GM18858 (cell line): Measurements from ENCODE around the gene SLC12A3.
"Not testable (repeated sequence)": the region's sequence is repeated elsewhere in the genome, so short reads cannot be mapped to it uniquely, and the experiment has no call there.

ENCODE experiments used
- ATAC-seq: cut with Tn5 transposase; IDR thresholded peaks from one replicate; pipeline ENCODE4 v1.9.1; 2021; ENCODE audit not compliant: unreplicated experiment

Gene SLC12A3

GRCh38 chr16:56866955-56867830 is 2.2 kb downstream of the SLC12A3 start:
- ATAC-seq: no peak

GRCh38 chr16:56868175-56868574 is 3.2 kb downstream of the SLC12A3 start:
- no peak for ATAC-seq

DNA sequence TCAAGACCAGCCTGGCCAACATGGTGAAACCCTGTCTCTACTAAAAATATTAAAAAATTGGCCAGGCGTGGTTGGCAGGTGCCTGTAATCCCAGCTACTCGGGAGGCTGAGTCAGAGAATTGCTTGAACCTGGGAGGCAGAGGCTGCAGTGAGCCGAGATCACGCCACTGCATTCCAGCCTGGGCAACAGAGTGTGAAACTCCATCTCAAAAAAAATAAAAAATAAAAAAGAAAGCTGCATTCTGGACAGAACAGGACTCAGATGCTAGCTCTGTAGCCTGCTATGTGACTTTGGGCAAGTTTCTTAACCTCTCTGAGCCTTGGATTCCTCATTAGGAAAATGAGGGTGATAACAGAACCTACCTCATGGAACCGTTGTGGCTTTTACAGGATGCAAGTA is 3.8 kb downstream of the SLC12A3 start:
- not testable (repeated sequence) for ATAC-seq

- no peak for ATAC-seq
Observed at GRCh38 chr16:56869513-56870275, 4.7 kb downstream of the SLC12A3 start.

- ATAC-seq: no peak
Observed at GRCh38 chr16:56870276-56870888, 5.4 kb downstream of the SLC12A3 start.

DNA sequence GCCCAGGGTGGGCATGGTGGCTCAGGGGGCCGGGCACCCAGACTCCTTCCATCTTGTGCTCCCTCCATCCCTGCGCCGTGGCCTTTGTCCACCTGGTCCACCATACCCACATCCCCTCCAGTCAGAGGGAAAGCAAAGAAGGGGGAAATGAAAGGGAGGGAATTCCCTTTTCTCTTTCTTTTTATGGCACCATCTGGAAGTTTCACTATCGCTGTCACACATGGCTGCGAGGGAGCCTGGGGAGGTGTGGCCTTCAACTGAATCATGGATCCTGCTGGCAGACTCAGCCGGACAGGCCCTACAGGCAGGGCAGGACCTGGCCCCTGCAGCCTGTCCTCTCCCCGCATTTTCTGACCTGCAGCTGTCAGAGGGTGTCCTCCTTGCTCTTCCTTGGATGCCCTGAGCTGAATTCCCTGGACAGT is 6.2 kb downstream of the SLC12A3 start:
- ATAC-seq: no peak

GRCh38 chr16:56872863-56873391 is 7.9 kb downstream of the SLC12A3 start:
- no peak for ATAC-seq

DNA sequence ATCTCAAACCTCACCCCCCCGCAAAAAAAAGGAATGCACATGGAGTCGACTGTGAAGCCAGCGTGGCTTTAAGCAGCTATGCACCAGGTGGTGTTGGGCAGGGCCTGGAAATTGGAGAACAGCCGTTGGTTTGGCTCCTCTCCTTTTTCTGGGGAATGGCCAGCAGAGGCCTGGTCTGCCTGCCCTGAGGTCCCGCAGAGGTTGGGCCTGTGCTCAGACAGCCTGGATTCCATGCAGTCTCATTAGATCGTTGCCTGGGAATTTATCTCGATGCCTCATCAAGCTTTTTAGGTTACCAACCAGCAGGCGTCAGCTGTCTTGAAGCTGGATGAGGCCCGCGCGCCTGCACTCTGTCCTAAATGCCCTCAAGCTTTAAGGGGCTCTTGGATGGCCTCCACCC is 9.8 kb downstream of the SLC12A3 start:
- ATAC-seq: no peak

- ATAC-seq: no peak
Observed at GRCh38 chr16:56876048-56876447, 11.0 kb downstream of the SLC12A3 start.

DNA sequence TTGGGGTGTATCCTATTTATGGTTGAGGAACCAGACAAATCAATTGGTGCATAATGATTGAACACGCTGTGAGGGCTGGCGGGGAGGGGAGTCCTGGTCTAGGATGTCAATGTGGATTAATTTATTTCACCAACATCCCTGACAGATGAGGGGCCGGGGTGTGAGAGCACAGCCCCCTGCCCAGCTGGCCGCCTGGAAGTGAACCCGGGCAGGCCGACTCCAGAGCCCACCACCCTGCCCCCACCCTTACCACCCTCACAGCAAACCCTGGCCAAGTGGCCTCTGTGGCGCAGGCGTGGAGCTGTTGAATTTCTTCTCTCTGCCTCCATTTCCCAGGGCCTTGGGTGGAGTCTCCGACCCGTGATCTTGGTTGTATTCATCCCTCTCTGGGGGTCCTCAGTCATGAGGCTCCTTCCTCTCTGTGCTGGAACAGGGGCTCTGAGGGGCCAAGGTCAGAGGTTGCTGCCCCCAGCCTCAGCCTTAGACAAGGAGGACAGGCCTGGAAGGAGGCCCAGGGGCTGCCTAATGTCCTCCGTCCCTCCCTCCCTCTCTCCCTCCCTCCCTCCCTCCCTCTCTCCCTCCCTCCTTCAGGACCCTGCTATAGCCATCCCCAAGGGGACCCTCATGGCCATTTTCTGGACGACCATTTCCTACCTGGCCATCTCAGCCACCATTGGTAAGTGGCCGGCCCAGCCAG is 12.6 kb downstream of the SLC12A3 start:
- no peak for ATAC-seq

DNA sequence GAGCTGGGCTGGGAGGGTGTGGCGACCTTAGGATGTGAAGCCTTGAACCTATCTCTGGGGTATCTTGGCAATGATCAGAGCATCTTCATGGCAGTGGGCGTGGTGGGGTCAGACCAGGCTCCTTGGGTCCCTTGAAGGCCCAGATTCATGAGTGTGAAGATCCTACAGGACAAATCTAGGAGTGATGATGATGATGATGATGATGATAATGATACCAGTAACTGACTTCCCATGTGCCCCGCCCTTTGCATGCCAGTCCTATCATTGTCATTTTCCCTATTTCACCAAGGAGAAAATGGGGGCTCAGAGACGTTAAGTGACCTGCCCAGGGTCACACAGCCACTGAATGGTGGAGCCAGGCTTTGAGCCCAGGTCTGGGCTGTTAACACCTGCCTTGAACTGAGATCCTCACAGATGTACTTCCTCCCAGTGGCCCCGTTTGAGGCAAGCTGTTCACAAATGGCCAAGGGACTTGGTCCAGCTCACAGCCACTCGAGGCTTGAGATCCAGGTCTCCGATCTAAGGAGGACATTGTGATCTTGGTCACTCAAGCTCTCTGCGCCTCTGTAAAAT is 13.4 kb downstream of the SLC12A3 start:
- ATAC-seq: no peak

GRCh38 chr16:56879276-56879675 is 14.3 kb downstream of the SLC12A3 start:
- ATAC-seq: no peak

- no peak for ATAC-seq
Observed at GRCh38 chr16:56880176-56880575, 15.2 kb downstream of the SLC12A3 start.

GRCh38 chr16:56880685-56881084 is 15.7 kb downstream of the SLC12A3 start:
- ATAC-seq: no peak

DNA sequence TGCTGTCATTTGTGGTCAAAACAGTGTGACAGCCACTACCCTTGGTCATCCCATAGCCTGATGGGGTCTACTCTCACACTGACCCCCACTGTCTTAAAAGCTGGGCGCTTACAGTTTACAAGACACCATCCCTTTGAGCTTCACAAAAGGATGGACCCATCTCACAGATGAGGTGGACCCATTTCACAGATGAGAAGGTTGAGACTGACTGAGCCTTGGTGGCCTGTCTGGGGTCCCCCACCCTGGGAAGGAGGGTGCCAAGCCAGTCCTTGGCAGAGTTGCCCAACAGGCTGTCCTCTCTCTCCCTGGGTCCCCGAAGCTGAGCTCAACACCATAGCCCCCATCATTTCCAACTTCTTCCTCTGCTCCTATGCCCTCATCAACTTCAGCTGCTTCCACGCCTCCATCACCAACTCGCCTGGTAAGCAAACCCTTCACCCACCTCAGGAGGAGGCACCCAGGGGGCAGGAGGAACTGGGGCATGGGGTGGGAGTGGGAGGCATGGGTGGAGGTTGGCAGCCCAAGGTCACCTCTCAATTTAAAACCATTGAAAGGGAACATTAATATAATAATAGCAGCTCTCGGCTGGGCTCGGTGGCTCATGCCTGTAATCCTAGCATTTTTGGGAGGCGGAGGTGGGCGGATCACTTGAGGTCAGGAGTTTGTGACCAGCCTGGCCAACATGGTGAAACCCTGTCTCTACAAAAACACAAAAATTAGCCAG is 17.2 kb downstream of the SLC12A3 start:
- no peak for ATAC-seq

DNA sequence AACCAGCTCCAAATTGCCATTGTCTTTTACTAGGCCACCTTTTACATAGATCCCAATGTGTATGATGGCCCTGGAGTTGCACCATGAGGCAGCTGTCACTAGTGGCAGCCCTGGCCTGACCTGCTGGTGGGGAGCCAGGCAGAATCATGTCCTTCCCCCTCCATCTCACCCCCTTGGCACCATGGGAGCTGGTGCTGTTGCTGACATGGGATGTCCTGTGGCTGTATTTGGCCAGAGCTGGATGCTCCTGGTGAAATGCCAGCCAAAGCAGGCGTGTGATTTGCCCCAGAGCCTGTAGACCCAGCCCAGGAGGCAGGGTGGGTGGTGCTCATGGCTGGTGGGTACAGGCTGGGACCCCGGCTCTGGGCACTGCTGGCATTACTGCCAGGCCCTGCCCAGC is 18.6 kb downstream of the SLC12A3 start:
- ATAC-seq: no peak

- ATAC-seq: no peak
Observed at GRCh38 chr16:56884026-56884582, 19.1 kb downstream of the SLC12A3 start.

DNA sequence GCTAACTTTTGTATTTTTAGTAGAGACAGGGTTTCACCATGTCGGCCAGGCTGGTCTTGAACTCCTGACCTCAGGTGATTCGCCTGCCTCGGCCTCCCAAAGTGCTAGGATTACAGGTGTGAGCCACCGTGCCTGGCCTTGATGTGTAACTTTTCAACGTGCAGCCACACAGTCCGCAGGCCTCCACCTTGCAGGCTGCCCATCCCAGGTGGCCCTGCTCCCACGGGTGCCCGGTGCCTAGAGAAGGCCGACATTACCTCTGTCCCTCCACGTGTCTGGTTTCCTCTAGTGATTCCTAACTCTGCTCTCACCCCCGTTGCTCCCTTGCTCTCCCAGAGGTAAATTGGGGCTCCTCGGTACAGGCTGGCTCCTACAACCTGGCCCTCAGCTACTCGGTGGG is 19.9 kb downstream of the SLC12A3 start:
- ATAC-seq: not testable (repeated sequence)

GRCh38 chr16:56885446-56886162 is 20.6 kb downstream of the SLC12A3 start:
- ATAC-seq: no peak
